ENCODE data around the gene CCDC73. TPM values are rescaled to one million over a fixed set of nuclear protein-coding genes. Genes with fewer than 3 reads are reported as not detected.

Gene CCDC73
- polyA plus RNA-seq, 1 of the 3 experiments (the other 2 are of a cell fraction), result not detected

GRCh38 chr11:32581556-32581955 lies 212.9 kb downstream of the CCDC73 start (continued):
- TF ChIP-seq PBX3 (IDR thresholded peaks at IDR 0.05), result no peak

GRCh38 chr11:32580967-32581366 lies 213.5 kb downstream of the CCDC73 start:
- no peak overlapping the region for H3K4me2 ChIP-seq
- H3K9me3 ChIP-seq, result no peaks in the 10 kb centered on the region
- no peaks in the 10 kb centered on the region for H3F3A ChIP-seq (replicated peaks; ENCODE audit: insufficient read depth)
- 82% methylated on average over 2 of the region's 2 CpGs for WGBS (ENCODE audit: low lambda C conversion rate)
- ChIA-PET CTCF (interaction anchor here (0.6 kb wide), 1 partner anchor 449 kb away, joined by 3 read pairs; no protein-coding TSS in a partner anchor), POLR2A (no interaction called here)
- H3K9me2 ChIP-seq, result no peaks in the 10 kb centered on the region
- no peak overlapping the region for H3K9ac ChIP-seq
- H4K20me1 ChIP-seq (ENCODE audit: insufficient read depth), result peaks cover 15% of the 10 kb centered on the region
- H3K4me3 ChIP-seq (ENCODE audit: low read depth in 2 of 2, low read length in 1 of 2), result no peak overlapping the region
- no peak overlapping the region for H2AFZ ChIP-seq (ENCODE audit: low read depth)
- H3K36me3 ChIP-seq (replicated peaks in 1 of 2; ENCODE audit: control insufficient read depth in 1 of 2, insufficient read depth in 2 of 2, low read length in 1 of 2), result no peaks in the 10 kb centered on the region
- H3K27ac ChIP-seq (ENCODE audit: low read depth in 2 of 2, low read length in 1 of 2), result no peak overlapping the region
- DNase-seq, result no peak
- H3K27me3 ChIP-seq (ENCODE audit: insufficient read depth), result no peaks in the 10 kb centered on the region; the same call in 1 of the 2 replicates
- peaks cover 12 to 15% of the 10 kb centered on the region in 2 experiments; a peak in 3 of 4 replicates for H3K4me1 ChIP-seq (ENCODE audit: control insufficient read depth in 1 of 2, insufficient read depth in 2 of 2, low read depth in 1 of 2, low read length in 1 of 2)
- H3K79me2 ChIP-seq (ENCODE audit: insufficient read depth), result peaks cover 23% of the 10 kb centered on the region
- TF ChIP-seq POLR2AphosphoS5 (IDR thresholded peaks at IDR 0.05; ENCODE audit: low read depth, low read length), result no peak
- TF ChIP-seq FOSL2 (IDR thresholded peaks at IDR 0.05; ENCODE audit: borderline replicate concordance, low read depth), result no peak
- TF ChIP-seq, protein P1, sequence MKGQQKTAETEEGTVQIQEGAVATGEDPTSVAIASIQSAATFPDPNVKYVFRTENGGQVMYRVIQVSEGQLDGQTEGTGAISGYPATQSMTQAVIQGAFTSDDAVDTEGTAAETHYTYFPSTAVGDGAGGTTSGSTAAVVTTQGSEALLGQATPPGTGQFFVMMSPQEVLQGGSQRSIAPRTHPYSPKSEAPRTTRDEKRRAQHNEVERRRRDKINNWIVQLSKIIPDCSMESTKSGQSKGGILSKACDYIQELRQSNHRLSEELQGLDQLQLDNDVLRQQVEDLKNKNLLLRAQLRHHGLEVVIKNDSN (IDR thresholded peaks at IDR 0.05; ENCODE audit: borderline replicate concordance, low read depth), result no peak
- no peak for TF ChIP-seq RAD21 (IDR thresholded peaks at IDR 0.05; ENCODE audit: low read length)
- TF ChIP-seq PBX3 (IDR thresholded peaks at IDR 0.05), result no peak
- TF ChIP-seq MXI1 (IDR thresholded peaks at IDR 0.05; ENCODE audit: low read depth, low read length), result no peak
- no peak for TF ChIP-seq TCF12 (IDR thresholded peaks at IDR 0.05)
- TF ChIP-seq JUND (IDR thresholded peaks at IDR 0.05), result no peak
- TF ChIP-seq YY1 (IDR thresholded peaks at IDR 0.05; ENCODE audit: low read depth), result no peak
- TF ChIP-seq NFIC (IDR thresholded peaks at IDR 0.05; ENCODE audit: borderline replicate concordance), result no peak
- no peak for TF ChIP-seq TAF1 (IDR thresholded peaks at IDR 0.05; ENCODE audit: borderline replicate concordance, low read depth, low read length)
- no peak for TF ChIP-seq TEAD4 (IDR thresholded peaks at IDR 0.05; ENCODE audit: borderline replicate concordance, insufficient read depth)
- TF ChIP-seq CHD2 (IDR thresholded peaks at IDR 0.05; ENCODE audit: low read length, partially characterized antibody), result no peak
- TF ChIP-seq RCOR1 (IDR thresholded peaks at IDR 0.05; ENCODE audit: low read length), result no peak
- no peak for TF ChIP-seq USF2 (IDR thresholded peaks at IDR 0.05; ENCODE audit: borderline replicate concordance, low read depth, low read length)

All from SK-N-SH (cell line).